Upper lobe of left lung (tissue), 6 donors: ENCODE measurements around the gene MYO16. TPM values are rescaled to one million over a fixed set of nuclear protein-coding genes. Genes with fewer than 3 reads are reported as not detected.

Source experiments
- ATAC-seq, 2 donors: fragments of 200-7000 bp; cut with Tn5 transposase; one replicate each; pipeline ENCODE4 v1.9.1; 2022; ENCODE audit warnings: mild to moderate bottlenecking in 2 of 2, moderate library complexity in 2 of 2; ENCODE audit not compliant: low FRiP score in 2 of 2
- DNase-seq, 2 donors: peaks; one replicate each; pipeline ENCODE4 v3.0.0-alpha.2; 2019 to 2020
- H3K27ac ChIP-seq, 4 donors: fragments of 200-600 bp; sonication (generic); one replicate each; pipeline ENCODE4 v1.5.1; 2016 to 2019
- H3K27me3 ChIP-seq, 4 donors: fragments of 200-600 bp; sonication (generic); one replicate each; pipeline ENCODE4 v1.5.1; 2017 to 2019
- H3K36me3 ChIP-seq, 4 donors: fragments of 200-600 bp; sonication (generic); one replicate each; pipeline ENCODE4 v1.5.1; 2016 to 2019
- H3K4me1 ChIP-seq, 4 donors: fragments of 200-600 bp; sonication (generic); one replicate each; pipeline ENCODE4 v1.5.1; 2018 to 2019
- H3K4me3 ChIP-seq, 4 donors: fragments of 200-600 bp; sonication (generic); one replicate each; pipeline ENCODE4 v1.5.1; 2017 to 2019; ENCODE audit warnings: mild to moderate bottlenecking in 2 of 4, moderate library complexity in 1 of 4
- H3K9me3 ChIP-seq, 4 donors: fragments of 200-600 bp; sonication (generic); one replicate each; pipeline ENCODE4 v1.5.1; 2018 to 2019
- EP300 ChIP-seq, 4 donors: sonication (generic); formaldehyde crosslinking; IDR thresholded peaks; one replicate each; pipeline ENCODE4 v1.5.1; 2017; ENCODE audit warnings: antibody characterized with exemption in 4 of 4, control low read depth in 2 of 4
- POLR2A ChIP-seq, 4 donors: fragments of 450-650 bp; IDR thresholded peaks; one replicate each; pipeline ENCODE4 v1.5.1; 2016 to 2017; ENCODE audit warnings: antibody characterized with exemption in 4 of 4, mild to moderate bottlenecking in 2 of 4
- POLR2AphosphoS5 ChIP-seq, 2 donors: sonication (generic); formaldehyde crosslinking; IDR thresholded peaks; one replicate each; pipeline ENCODE4 v1.5.1; 2017; ENCODE audit warnings: antibody characterized with exemption in 2 of 2
- WGBS, 2 donors: methylation state at CpG; one replicate each; pipeline ENCODE4 v1.1.5; 2017 to 2018; 5-methylcytosine and 5-hydroxymethylcytosine counted together
- total RNA-seq, 6 donors: library from RNA; depleted of rRNA in 4 of 6; stranded (reverse); fragments of >200 nt in 4 of 6; gene quantifications; one replicate each; pipeline versions ENCODE4 v1.1.0 to v1.2.1, GENCODE V29; 2016 to 2021
- TF ChIP-seq, protein P1 (sequence below), 6 experiments: fragments of 450-650 bp in 4 of 6; fragments of 200-600 bp in 2 of 6; sonication (generic) in 2 of 6; IDR thresholded peaks; one replicate each; pipeline ENCODE4 v1.5.1; 2016 to 2019; ENCODE audit warnings: antibody characterized with exemption in 6 of 6
- donor health status: DM: no; HTN: no; CAD: no; lungs with moderate emphysema.
- donor health status: DM: no; HTN: yes; CAD: no; lungs with severe emphysema.

MYO16 gene
- total RNA-seq, 6 donors from 2014 or later = under 0.01 to 0.55 (median 0.20) TPM; not detected in 1

GRCh38 chr13:108917581-108917980 lies 288.2 kb downstream of the MYO16 start:
- ATAC-seq (no peak), DNase-seq (no peak)
- no peak overlapping the region for H3K4me3 ChIP-seq
- H3K36me3 ChIP-seq = no peaks in the 10 kb centered on the region
- peaks cover 7 to 18% (median 13%) of the 10 kb centered on the region in 4 donors for H3K4me1 ChIP-seq
- H3K27ac ChIP-seq = no peak overlapping the region
- H3K27me3 ChIP-seq = no peaks in the 10 kb centered on the region
- TF ChIP-seq POLR2A (IDR thresholded peaks at IDR 0.05) (no peak), POLR2AphosphoS5 (IDR thresholded peaks at IDR 0.05) (no peak)
- TF ChIP-seq, protein P1, sequence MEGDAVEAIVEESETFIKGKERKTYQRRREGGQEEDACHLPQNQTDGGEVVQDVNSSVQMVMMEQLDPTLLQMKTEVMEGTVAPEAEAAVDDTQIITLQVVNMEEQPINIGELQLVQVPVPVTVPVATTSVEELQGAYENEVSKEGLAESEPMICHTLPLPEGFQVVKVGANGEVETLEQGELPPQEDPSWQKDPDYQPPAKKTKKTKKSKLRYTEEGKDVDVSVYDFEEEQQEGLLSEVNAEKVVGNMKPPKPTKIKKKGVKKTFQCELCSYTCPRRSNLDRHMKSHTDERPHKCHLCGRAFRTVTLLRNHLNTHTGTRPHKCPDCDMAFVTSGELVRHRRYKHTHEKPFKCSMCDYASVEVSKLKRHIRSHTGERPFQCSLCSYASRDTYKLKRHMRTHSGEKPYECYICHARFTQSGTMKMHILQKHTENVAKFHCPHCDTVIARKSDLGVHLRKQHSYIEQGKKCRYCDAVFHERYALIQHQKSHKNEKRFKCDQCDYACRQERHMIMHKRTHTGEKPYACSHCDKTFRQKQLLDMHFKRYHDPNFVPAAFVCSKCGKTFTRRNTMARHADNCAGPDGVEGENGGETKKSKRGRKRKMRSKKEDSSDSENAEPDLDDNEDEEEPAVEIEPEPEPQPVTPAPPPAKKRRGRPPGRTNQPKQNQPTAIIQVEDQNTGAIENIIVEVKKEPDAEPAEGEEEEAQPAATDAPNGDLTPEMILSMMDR (IDR thresholded peaks at IDR 0.05) = no peak
- 47 to 82% methylated on average over 3 of the region's 3 CpGs for WGBS, 2 donors
- no peaks in the 10 kb centered on the region for H3K9me3 ChIP-seq

- 59 to 75% methylated on average over 11 of the region's 11 CpGs for WGBS, 2 donors
- H3K36me3 ChIP-seq = no peaks in the 10 kb centered on the region
- no peak for DNase-seq
- peaks cover 7 to 18% (median 13%) of the 10 kb centered on the region in 4 donors for H3K4me1 ChIP-seq
- no peak overlapping the region for H3K4me3 ChIP-seq
- ATAC-seq = peak in 1 of 2 donors; percentile 65
- TF ChIP-seq, protein P1 (IDR thresholded peaks at IDR 0.05) = no peak
- no peak for TF ChIP-seq POLR2A (IDR thresholded peaks at IDR 0.05)
- peak in 1 of 4 donors; percentile 69 for TF ChIP-seq EP300 (IDR thresholded peaks at IDR 0.05)
- TF ChIP-seq POLR2AphosphoS5 (IDR thresholded peaks at IDR 0.05) = no peak
- H3K9me3 ChIP-seq = no peaks in the 10 kb centered on the region
- H3K27ac ChIP-seq = peak overlapping the region in 2 of 4 donors; percentile 19 to 23
- H3K27me3 ChIP-seq = no peaks in the 10 kb centered on the region
Measured at GRCh38 chr13:108919036-108919907, 289.9 kb downstream of the MYO16 start.

DNA sequence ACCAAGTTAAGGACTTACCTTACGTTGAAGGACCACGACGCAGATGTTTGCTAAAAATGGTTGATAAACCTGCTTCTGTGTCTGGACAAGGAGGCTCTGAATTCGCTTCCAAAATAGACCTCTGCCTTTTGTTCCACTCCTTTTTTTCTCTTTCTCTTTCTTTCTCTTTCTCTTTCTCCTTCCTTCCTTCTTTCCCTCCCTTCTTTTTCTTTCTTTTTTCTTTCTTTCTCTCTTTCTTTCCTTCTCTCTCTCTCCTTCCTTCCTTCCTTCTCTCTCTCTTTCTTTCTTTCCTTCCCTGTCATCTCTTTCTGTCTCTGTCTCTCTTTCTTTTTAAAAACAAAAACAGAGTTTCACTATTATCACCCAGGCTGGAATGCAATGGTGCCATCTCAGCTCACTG lies 290.7 kb downstream of the MYO16 start:
- Histone ChIP-seq H3K9me3 (no peaks in the 10 kb centered on the region), H3K27me3 (no peaks in the 10 kb centered on the region), H3K36me3 (no peaks in the 10 kb centered on the region), H3K27ac (no peak overlapping the region), H3K4me1 (peaks cover 4 to 14% (median 9%) of the 10 kb centered on the region in 4 donors), H3K4me3 (no peak overlapping the region)
- ATAC-seq = no peak
- no peak for DNase-seq
- WGBS, 2 donors = 59 to 81% methylated on average over 3 to 4 of the region's 4 CpGs
- TF ChIP-seq, protein P1 (IDR thresholded peaks at IDR 0.05) = no peak
- TF ChIP-seq POLR2A (IDR thresholded peaks at IDR 0.05) = no peak
- no peak for TF ChIP-seq POLR2AphosphoS5 (IDR thresholded peaks at IDR 0.05)
- no peak for TF ChIP-seq EP300 (IDR thresholded peaks at IDR 0.05)

- DNase-seq (no peak), ATAC-seq (no peak)
- Histone ChIP-seq H3K36me3 (no peaks in the 10 kb centered on the region), H3K9me3 (no peaks in the 10 kb centered on the region), H3K4me3 (no peak overlapping the region), H3K27me3 (no peaks in the 10 kb centered on the region), H3K27ac (no peak overlapping the region), H3K4me1 (peaks cover 0 to 5% (median under 1%) of the 10 kb centered on the region in 4 donors)
- TF ChIP-seq POLR2AphosphoS5 (IDR thresholded peaks at IDR 0.05) = no peak
- TF ChIP-seq EP300 (IDR thresholded peaks at IDR 0.05) = no peak
- no peak for TF ChIP-seq POLR2A (IDR thresholded peaks at IDR 0.05)
- TF ChIP-seq, protein P1 (IDR thresholded peaks at IDR 0.05) = no peak
- WGBS, 2 donors = 58 to 70% methylated on average over 1 of the region's 1 CpG
Measured at GRCh38 chr13:108921238-108921637, 291.8 kb downstream of the MYO16 start.
